OCI-LY7 (cell line): Measurements from ENCODE around the gene TNFRSF12A. TPM values are rescaled to one million over a fixed set of nuclear protein-coding genes. Genes with fewer than 3 reads are reported as not detected.

Experiments
- BruUV-seq: library from RNA; stranded (reverse); fragments of 400-500 nt; replicated peaks from 2 replicates; lab custom pipeline; 2021; lab: Mats Ljungman, UMichigan
- CTCF ChIA-PET: fragments of 300-600 bp; sonication (Branson Sonifier 250); formaldehyde crosslinking; loops from one replicate; lab custom pipeline; 2022; ENCODE audit warnings: antibody characterized with exemption; ENCODE audit not compliant: unreplicated experiment; lab: Charles Lee
- POLR2A ChIA-PET: fragments of 300-600 bp; sonication (Branson Sonifier 250); formaldehyde crosslinking; loops from one replicate; lab custom pipeline; 2022; ENCODE audit warnings: antibody characterized with exemption; lab: Charles Lee
- DNase-seq: peaks from one replicate; pipeline ENCODE4 v3.0.0-alpha.2; 2015; ENCODE audit warnings: low spot score
- H2AFZ ChIP-seq: fragments of 200-600 bp; sonication (generic), shearing (Covaris generic); 2 replicates; pipeline ENCODE4 v1.6.1; 2014; ENCODE audit warnings: mild to moderate bottlenecking, antibody characterized with exemption, low read length, moderate library complexity
- H3K27ac ChIP-seq: fragments of 200-600 bp; sonication (generic); 2 replicates; pipeline ENCODE4 v1.5.1; 2014; ENCODE audit warnings: mixed run types, low read depth, mild to moderate bottlenecking, moderate library complexity, low read length, inconsistent platforms; ENCODE audit not compliant: poor library complexity, severe bottlenecking
- H3K36me3 ChIP-seq: fragments of 200-600 bp; sonication (generic); 2 replicates; pipeline ENCODE4 v1.6.1; 2014; ENCODE audit warnings: mild to moderate bottlenecking, antibody characterized with exemption, low read length, moderate library complexity, mixed read lengths; ENCODE audit not compliant: insufficient read depth
- H3K4me1 ChIP-seq: fragments of 200-600 bp; sonication (generic); 2 replicates; pipeline ENCODE4 v1.5.1; 2014; ENCODE audit warnings: mild to moderate bottlenecking, low read length; ENCODE audit not compliant: insufficient read depth, poor library complexity, severe bottlenecking
- H3K4me2 ChIP-seq: fragments of 200-600 bp; sonication (generic); 2 replicates; pipeline ENCODE4 v1.6.1; 2014; ENCODE audit warnings: mild to moderate bottlenecking, low read length
- H3K4me3 ChIP-seq: fragments of 200-600 bp; sonication (generic); 2 replicates; pipeline ENCODE4 v1.5.1; 2014; ENCODE audit warnings: mild to moderate bottlenecking, low read depth, low read length; ENCODE audit not compliant: poor library complexity, severe bottlenecking
- H3K79me2 ChIP-seq: fragments of 200-600 bp; sonication (generic); 2 replicates; pipeline ENCODE4 v1.6.1; 2016; ENCODE audit warnings: low read depth, mild to moderate bottlenecking, low read length, moderate library complexity, mixed read lengths; ENCODE audit not compliant: insufficient read depth
- H3K9me2 ChIP-seq: fragments of 200-600 bp; sonication (generic); 2 replicates; pipeline ENCODE4 v1.6.1; 2016; ENCODE audit warnings: mild to moderate bottlenecking, low read length, mixed read lengths; ENCODE audit not compliant: insufficient read depth
- H3K9me3 ChIP-seq: fragments of 200-600 bp; sonication (generic); 2 replicates; pipeline ENCODE4 v1.6.1; 2014; ENCODE audit warnings: mild to moderate bottlenecking, mixed run types, low read length, mixed read lengths
- H4K20me1 ChIP-seq: fragments of 200-600 bp; sonication (generic); 2 replicates; pipeline ENCODE4 v1.6.1; 2014; ENCODE audit warnings: mild to moderate bottlenecking, antibody characterized with exemption, low read length, moderate library complexity, mixed read lengths; ENCODE audit not compliant: insufficient read depth
- CTCF ChIP-seq: fragments of 200-600 bp; sonication (generic); conservative IDR thresholded peaks from 2 replicates; pipeline ENCODE4 v1.5.1; 2014; ENCODE audit warnings: mild to moderate bottlenecking, antibody characterized with exemption, low read length, moderate library complexity, mixed read lengths
- EZH2phosphoT487 ChIP-seq: fragments of 200-600 bp; sonication (generic); IDR thresholded peaks from 2 replicates; pipeline ENCODE4 v1.6.1; 2018; ENCODE audit warnings: low read depth, borderline replicate concordance, mild to moderate bottlenecking, mixed run types, antibody characterized with exemption, low read length, moderate library complexity, mixed read lengths
- intact Hi-C: fragments of 100-400 bp; cut with micrococcal nuclease; formaldehyde crosslinking; loops from one replicate; pipeline ENCODE4 v1.10.0; 2022; ENCODE audit not compliant: unreplicated experiment
- total RNA-seq, 2 experiments: library from RNA; depleted of rRNA in 1 of 2; stranded (reverse); fragments of >200 nt in 1 of 2; shearing (Covaris generic) in 1 of 2; gene quantifications; 2 replicates each; pipeline ENCODE4 v1.2.3, GENCODE V29; 2014 to 2022

The TNFRSF12A gene
- total RNA-seq, 2 experiments from 2014 or later = 1.9 to 4.9 TPM

DNA sequence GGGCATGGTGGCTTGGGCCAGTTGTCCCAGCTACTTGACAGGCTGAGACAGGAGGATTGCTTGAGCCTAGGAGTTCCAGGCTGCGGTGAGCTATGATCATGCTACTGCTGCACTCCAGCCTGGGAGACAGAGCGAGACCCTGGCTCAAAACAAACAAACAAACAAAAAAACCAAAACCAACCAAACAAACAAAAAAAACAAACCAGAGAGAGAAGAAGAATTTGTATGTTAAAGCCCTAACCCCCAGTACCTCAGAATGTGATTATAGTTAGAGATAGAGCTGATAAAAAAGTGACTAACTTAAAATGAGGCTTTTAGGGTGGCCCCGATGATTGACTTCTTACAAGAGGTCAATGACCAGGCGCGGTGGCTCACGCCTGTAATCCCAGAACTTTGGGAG, 24.5 kb downstream of the TNFRSF12A start:
- H3K4me2 ChIP-seq = no peak overlapping the region
- no peaks in the 10 kb centered on the region for H3K36me3 ChIP-seq
- BruUV-seq = no TSS peak
- peaks cover 9% of the 10 kb centered on the region for H3K4me1 ChIP-seq
- ChIA-PET CTCF (no interaction called here), POLR2A (interaction anchor here (1.3 kb wide), 1 partner anchor 13 kb away, joined by 5 read pairs; no protein-coding TSS in a partner anchor)
- no peak overlapping the region for H3K27ac ChIP-seq
- TF ChIP-seq EZH2phosphoT487 = no peak
- no peak for TF ChIP-seq CTCF
- H3K79me2 ChIP-seq = no peaks in the 10 kb centered on the region
- H2AFZ ChIP-seq = no peak overlapping the region
- H3K9me2 ChIP-seq = no peaks in the 10 kb centered on the region
- H3K9me3 ChIP-seq = no peaks in the 10 kb centered on the region
- intact Hi-C loops = no loop called here
- H3K4me3 ChIP-seq = no peak overlapping the region
- H4K20me1 ChIP-seq = no peaks in the 10 kb centered on the region
- no peak for DNase-seq

DNA sequence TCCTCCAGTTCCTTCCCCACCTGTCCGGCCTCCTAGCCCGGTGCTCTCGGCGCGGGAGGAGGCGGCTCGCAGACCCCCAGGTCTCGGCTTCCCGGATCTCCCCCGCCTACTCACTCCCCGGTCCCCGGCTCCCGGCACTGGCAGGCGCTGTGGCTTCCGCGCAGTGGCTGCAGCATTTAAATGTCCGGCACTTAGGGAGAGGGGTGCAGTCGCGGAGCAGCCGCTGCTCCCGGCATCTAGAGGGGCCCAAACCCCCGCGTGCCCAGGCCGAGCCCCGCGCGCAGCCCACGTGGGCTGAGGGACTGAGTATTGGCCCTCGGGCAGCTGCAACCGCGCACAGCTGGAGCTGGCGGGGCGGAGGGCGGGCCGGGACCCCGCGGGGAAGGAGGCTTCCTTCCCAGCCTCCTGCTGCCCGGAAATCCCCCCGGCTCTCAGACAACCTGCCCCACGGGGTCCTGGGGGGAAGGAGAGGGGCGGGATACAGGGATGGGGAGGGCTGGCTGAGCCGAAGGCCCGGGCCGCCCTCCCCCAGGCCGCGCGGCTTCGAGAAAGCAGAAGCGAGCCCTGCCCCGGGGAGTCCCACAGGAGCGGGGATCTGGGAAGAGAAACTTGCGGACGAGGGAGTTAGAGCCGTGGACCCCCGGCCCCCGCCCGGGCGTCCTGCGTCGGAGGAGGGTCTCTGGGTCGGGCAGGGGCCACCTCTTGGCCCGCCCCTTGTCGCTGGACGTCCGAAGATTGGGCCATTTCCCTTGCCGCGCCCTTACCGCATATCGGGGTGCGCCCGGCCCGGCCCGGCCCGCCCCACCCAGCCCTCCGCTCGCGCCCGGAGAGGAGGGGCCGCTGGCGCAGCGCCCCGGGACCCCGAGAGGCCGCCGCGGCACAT, 25.8 kb downstream of the TNFRSF12A start, which contains the start of gene MMP25:
Gene MMP25, plus strand, starts transcription at position 804 of the 883 bp plus-strand sequence. CDS start 357 bp downstream, outside the sequence.
- DNase-seq = no peak
- ChIA-PET CTCF (interaction anchor here (0.6 kb wide), 1 partner anchor 1369 kb away, joined by 3 read pairs; no protein-coding TSS in a partner anchor), POLR2A (interaction anchor here (1.3 kb wide), 1 partner anchor 15 kb away, joined by 5 read pairs; no protein-coding TSS in a partner anchor)
- TF ChIP-seq CTCF (no peak), EZH2phosphoT487 (no peak)
- no TSS peak for BruUV-seq
- H3K4me2 ChIP-seq = peak within 1 kb of the TSS; percentile 73
- H3K9me2 ChIP-seq = no peaks in the 10 kb centered on the region
- H3K27ac ChIP-seq = no peak within 1 kb of the TSS
- H3K36me3 ChIP-seq = no peaks in the 10 kb centered on the region
- H3K79me2 ChIP-seq = no peaks in the 10 kb centered on the region
- no peaks in the 10 kb centered on the region for H4K20me1 ChIP-seq
- H3K4me1 ChIP-seq = peaks cover 17% of the 10 kb centered on the region
- intact Hi-C loops = no loop called here
- H2AFZ ChIP-seq = peak within 1 kb of the TSS; percentile 36; the same call in 1 of the 2 replicates
- H3K4me3 ChIP-seq = peak within 1 kb of the TSS; percentile 61
- no peaks in the 10 kb centered on the region for H3K9me3 ChIP-seq
